Keratinocyte (primary cell): ENCODE results near the gene CYP2F1. TPM values are rescaled to one million over a fixed set of nuclear protein-coding genes. Genes with fewer than 3 reads are reported as not detected.
A peak's percentile ranks its signal among the peaks of the same experiment; 100 is the strongest.

Experiments used
- DNase-seq: peaks from one replicate; pipeline ENCODE4 v3.0.0-alpha.2; 2011; ENCODE audit warnings: low read depth, missing footprints, low spot score
- FAIRE-seq: peaks from 2 replicates; lab custom pipeline; 2011; peaks lifted over from hg19 to GRCh38; lab: Jason Lieb, UNC
- H2AFZ ChIP-seq: 2 replicates; pipeline ENCODE4 v1.6.0; 2012; ENCODE audit warnings: low read length, control low read depth, inconsistent platforms; ENCODE audit not compliant: control insufficient read depth
- H3K27ac ChIP-seq: 2 replicates; pipeline ENCODE4 v1.5.1; 2011; ENCODE audit warnings: low read length; ENCODE audit not compliant: control insufficient read depth, insufficient read depth
- H3K27me3 ChIP-seq: 3 replicates; pipeline ENCODE4 v1.6.0; 2011; ENCODE audit warnings: low read length; ENCODE audit not compliant: control insufficient read depth, insufficient read depth; ENCODE audit errors: extremely low read depth
- H3K36me3 ChIP-seq, 2 experiments: 2 replicates in 1 of 2; 3 replicates in 1 of 2; pipeline ENCODE4 v1.5.1; 2011; ENCODE audit warnings: low read length in 2 of 2, mild to moderate bottlenecking in 1 of 2; ENCODE audit not compliant: control insufficient read depth in 2 of 2, insufficient read depth in 2 of 2; ENCODE audit errors: extremely low read depth in 1 of 2
- H3K4me1 ChIP-seq: 3 replicates; pipeline ENCODE4 v1.5.1; 2011; ENCODE audit warnings: low read length; ENCODE audit not compliant: control insufficient read depth, insufficient read depth; ENCODE audit errors: extremely low read depth
- H3K4me2 ChIP-seq: 3 replicates; pipeline ENCODE4 v1.6.0; 2011; ENCODE audit warnings: low read depth, low read length; ENCODE audit not compliant: control insufficient read depth, insufficient read depth; ENCODE audit errors: extremely low read depth
- H3K4me3 ChIP-seq, 3 experiments: fragments of 200-600 bp in 1 of 3; sonication (generic) in 1 of 3; 2 replicates in 2 of 3; 3 replicates in 1 of 3; pipeline ENCODE4 v1.5.1; 2011 to 2016; ENCODE audit warnings: low read length in 3 of 3, mild to moderate bottlenecking in 3 of 3, control low read depth in 2 of 3, inconsistent platforms in 1 of 3, low read depth in 1 of 3, mixed read lengths in 1 of 3, mixed run types in 1 of 3, moderate library complexity in 1 of 3; ENCODE audit not compliant: control insufficient read depth in 2 of 3, insufficient read depth in 2 of 3; ENCODE audit errors: extremely low read depth in 1 of 3
- H3K79me2 ChIP-seq: 2 replicates; pipeline ENCODE4 v1.6.0; 2012; ENCODE audit warnings: low read length; ENCODE audit not compliant: control insufficient read depth, insufficient read depth
- H3K9ac ChIP-seq: 3 replicates; pipeline ENCODE4 v1.6.0; 2011; ENCODE audit warnings: low read length; ENCODE audit not compliant: control insufficient read depth, insufficient read depth; ENCODE audit errors: extremely low read depth
- H3K9me1 ChIP-seq: 3 replicates; pipeline ENCODE4 v1.6.0; 2011; ENCODE audit warnings: low read length; ENCODE audit not compliant: control insufficient read depth, insufficient read depth; ENCODE audit errors: extremely low read depth
- H3K9me3 ChIP-seq: 2 replicates; pipeline ENCODE4 v1.5.1; 2012; ENCODE audit warnings: low read depth, low read length; ENCODE audit not compliant: control insufficient read depth
- H4K20me1 ChIP-seq: 3 replicates; pipeline ENCODE4 v1.6.0; 2011; ENCODE audit warnings: low read length; ENCODE audit not compliant: control insufficient read depth, insufficient read depth; ENCODE audit errors: extremely low read depth
- CTCF ChIP-seq, 3 experiments: IDR thresholded peaks in 1 of 3; conservative IDR thresholded peaks in 1 of 3; optimal IDR thresholded peaks in 1 of 3; 2 replicates in 2 of 3; 3 replicates in 1 of 3; pipeline versions ENCODE3 to v1.5.1; 2011; ENCODE audit warnings: low read length in 3 of 3, mild to moderate bottlenecking in 3 of 3, moderate library complexity in 2 of 3, control low read depth in 1 of 3, inconsistent platforms in 1 of 3; ENCODE audit not compliant: insufficient read depth in 2 of 3; ENCODE audit errors: extremely low read depth in 1 of 3
- EZH2 ChIP-seq: IDR thresholded peaks from one replicate; pipeline ENCODE4 v1.6.1; 2012; ENCODE audit warnings: inconsistent platforms, mild to moderate bottlenecking, low read length, moderate library complexity
- dilution Hi-C: fragments of 300-500 bp; cut with MboI; formaldehyde crosslinking; loops from one replicate; pipeline ENCODE4 v1.7.0; 2020; ENCODE audit warnings: low sequenced_read_pairs; ENCODE audit not compliant: extremely low pct_ligation_motif_present
- polyA plus RNA-seq, 5 experiments: library from polyadenylated mRNA; depleted of rRNA in 3 of 5; stranded (reverse) in 3 of 5; stranded (forward) in 1 of 5; unstranded in 1 of 5; fragments of >200 nt; gene quantifications; 1 replicate in 1 of 5; 2 replicates in 3 of 5; 3 replicates in 1 of 5; pipeline versions ENCODE4 v1.2.1 to v1.2.3, GENCODE V29; 2011 to 2012; ENCODE audit warnings: missing spikeins in 2 of 5, low read depth in 1 of 5, low replicate concordance in 1 of 5

The CYP2F1 gene
- polyA plus RNA-seq, 1 donor (not counting 4 experiments of a cell fraction or from before 2014, with no cell fraction given): not detected

GRCh38 chr19:41172297-41173164 lies 58.3 kb downstream of the CYP2F1 start:
- Histone ChIP-seq H3K4me1 (peaks cover 11% of the 10 kb centered on the region), H3K9me1 (no peaks in the 10 kb centered on the region), H3K27ac (no peak overlapping the region), H3K4me2 (no peak overlapping the region), H3K79me2 (no peaks in the 10 kb centered on the region), H4K20me1 (no peaks in the 10 kb centered on the region), H3K36me3 (no peaks in the 10 kb centered on the region), H3K4me3 (no peak overlapping the region), H3K9ac (no peak overlapping the region), H3K27me3 (no peaks in the 10 kb centered on the region), H2AFZ (no peak overlapping the region), H3K9me3 (no peaks in the 10 kb centered on the region)
- dilution Hi-C loops: no loop called here
- no peak for DNase-seq
- no peak for FAIRE-seq
- no peak for TF ChIP-seq CTCF (optimal IDR thresholded peaks at IDR 0.05 in 1 of 3, IDR thresholded peaks at IDR 0.05 in 1 of 3, conservative IDR thresholded peaks at IDR 0.05 in 1 of 3; ENCODE audit: extremely low read depth in 1 of 3, insufficient read depth in 2 of 3, low read length in 3 of 3)
- TF ChIP-seq EZH2: no peak

GRCh38 chr19:41174297-41174928 lies 60.2 kb downstream of the CYP2F1 start:
- H3K79me2 ChIP-seq: no peaks in the 10 kb centered on the region
- no peaks in the 10 kb centered on the region for H3K9me3 ChIP-seq
- H4K20me1 ChIP-seq: no peaks in the 10 kb centered on the region
- H3K27ac ChIP-seq: no peak overlapping the region
- TF ChIP-seq CTCF (optimal IDR thresholded peaks at IDR 0.05 in 1 of 3, IDR thresholded peaks at IDR 0.05 in 1 of 3, conservative IDR thresholded peaks at IDR 0.05 in 1 of 3; ENCODE audit: extremely low read depth in 1 of 3, insufficient read depth in 2 of 3, low read length in 3 of 3) (no peak), EZH2 (no peak)
- H3K4me2 ChIP-seq: no peak overlapping the region
- FAIRE-seq (peak; percentile 17), DNase-seq (no peak)
- no peaks in the 10 kb centered on the region for H3K36me3 ChIP-seq
- H3K4me3 ChIP-seq: no peak overlapping the region
- no peaks in the 10 kb centered on the region for H3K27me3 ChIP-seq
- no peak overlapping the region for H3K9ac ChIP-seq
- H2AFZ ChIP-seq: peak overlapping the region; percentile 15
- dilution Hi-C loops: no loop called here
- no peaks in the 10 kb centered on the region for H3K9me1 ChIP-seq
- H3K4me1 ChIP-seq: peaks cover 11% of the 10 kb centered on the region
